NCI-H146 treated with DMSO at 0.1 percent for 48 hours (cell line): ENCODE results near the gene FGR.
A peak's percentile ranks its signal among the peaks of the same experiment; 100 is the strongest.
"Not testable (repeated sequence)": the region's sequence is repeated elsewhere in the genome, so short reads cannot be mapped to it uniquely, and the experiment has no call there.

Experiments used
- DNase-seq: peaks from one replicate; lab custom pipeline; 2025; ENCODE audit not compliant: unreplicated experiment; lab: John Stamatoyannopoulos, UW

Gene FGR

GRCh38 chr1:27660300-27660835 is 25.4 kb upstream of the FGR start:
- no peak for DNase-seq

GRCh38 chr1:27659497-27660299 is 24.7 kb upstream of the FGR start:
- DNase-seq = peak; percentile 43

- DNase-seq = no peak
Observed at GRCh38 chr1:27658951-27659496, 24.0 kb upstream of the FGR start.

GRCh38 chr1:27656157-27656893 is 21.3 kb upstream of the FGR start:
- no peak for DNase-seq

GRCh38 chr1:27655151-27655937 is 20.4 kb upstream of the FGR start:
- no peak for DNase-seq

- DNase-seq = no peak
Observed at GRCh38 chr1:27652111-27652864, 17.3 kb upstream of the FGR start.

- DNase-seq = no peak
Observed at GRCh38 chr1:27650539-27651175, 15.7 kb upstream of the FGR start.

- no peak for DNase-seq
Observed at GRCh38 chr1:27650171-27650538, 15.2 kb upstream of the FGR start.

GRCh38 chr1:27649306-27649635 is 14.3 kb upstream of the FGR start:
- DNase-seq = no peak

GRCh38 chr1:27648602-27649305 is 13.8 kb upstream of the FGR start:
- no peak for DNase-seq

- no peak for DNase-seq
Observed at GRCh38 chr1:27647328-27647727, 12.3 kb upstream of the FGR start.

- no peak for DNase-seq
Observed at GRCh38 chr1:27646676-27647075, 11.7 kb upstream of the FGR start.

GRCh38 chr1:27645071-27645415 is 10.1 kb upstream of the FGR start:
- no peak for DNase-seq

- DNase-seq = no peak
Observed at GRCh38 chr1:27644369-27645070, 9.5 kb upstream of the FGR start.

GRCh38 chr1:27643600-27644368 is 8.8 kb upstream of the FGR start:
- no peak for DNase-seq

- DNase-seq = not testable (repeated sequence)
Observed at GRCh38 chr1:27640514-27640913, 5.5 kb upstream of the FGR start.

GRCh38 chr1:27638805-27639204 is 3.8 kb upstream of the FGR start:
- DNase-seq = no peak

- no peak for DNase-seq
Observed at GRCh38 chr1:27638047-27638734, 3.2 kb upstream of the FGR start.
